ENCODE results near the gene TXLNG. TPM values are rescaled to one million over a fixed set of nuclear protein-coding genes. Genes with fewer than 3 reads are reported as not detected.

The TXLNG gene
- total and polyA plus RNA-seq, 2 of the 13 experiments (the other 11 are each of a cell fraction or from before 2014, with no cell fraction given): 13.1 to 15.5 TPM

GRCh38 chrX:16745659-16746058 is 40.6 kb upstream of the TXLNG start (continued):
- TF ChIP-seq SOX13 (IDR thresholded peaks at IDR 0.05) (peak; percentile 74), SOX13 (CRISPR knock-in tag; conservative IDR thresholded peaks at IDR 0.05 in 1 of 2, IDR thresholded peaks at IDR 0.05 in 1 of 2) (peak in 1 of 2 experiments; percentile 93; a peak in 2 of 4 replicates), SP5 (CRISPR knock-in tag; IDR thresholded peaks at IDR 0.05; ENCODE audit: borderline replicate concordance, low read depth) (no peak), TSC22D2 (CRISPR knock-in tag; IDR thresholded peaks at IDR 0.05; ENCODE audit: borderline replicate concordance) (no peak), TCF7 (IDR thresholded peaks at IDR 0.05; ENCODE audit: low read depth) (peak; percentile 42; the same call in 1 of the 2 replicates), TBL1XR1 (IDR thresholded peaks at IDR 0.05; ENCODE audit: borderline replicate concordance, low read length, partially characterized antibody) (peak; percentile 41), MZF1 (CRISPR knock-in tag; IDR thresholded peaks at IDR 0.05; ENCODE audit: borderline replicate concordance) (no peak), FOSL2 (CRISPR knock-in tag; IDR thresholded peaks at IDR 0.05) (peak; percentile 18; the same call in 1 of the 2 replicates), ZNF263 (CRISPR knock-in tag; IDR thresholded peaks at IDR 0.05) (peak; percentile 52; the same call in 1 of the 2 replicates), FOXA1 (IDR thresholded peaks at IDR 0.05) (no peak), FOXA1 (CRISPR knock-in tag; IDR thresholded peaks at IDR 0.05) (peak; percentile 55), ZNF704 (CRISPR knock-in tag; IDR thresholded peaks at IDR 0.05; ENCODE audit: borderline replicate concordance) (no peak), MED1 (CRISPR knock-in tag; IDR thresholded peaks at IDR 0.05) (no peak), STAG1 (CRISPR knock-in tag; IDR thresholded peaks at IDR 0.05) (no peak), SOX5 (CRISPR knock-in tag; IDR thresholded peaks at IDR 0.05; ENCODE audit: borderline replicate concordance) (peak; percentile 95), JUNB (CRISPR knock-in tag; IDR thresholded peaks at IDR 0.05; ENCODE audit: borderline replicate concordance) (no peak), FOXO1 (CRISPR knock-in tag; IDR thresholded peaks at IDR 0.05) (peak; percentile 27; the same call in 1 of the 2 replicates), ZSCAN22 (CRISPR knock-in tag; IDR thresholded peaks at IDR 0.05) (no peak), CREM (IDR thresholded peaks at IDR 0.05) (peak; percentile 39), CREM (CRISPR knock-in tag; IDR thresholded peaks at IDR 0.05) (no peak), GLMP (CRISPR knock-in tag; IDR thresholded peaks at IDR 0.05; ENCODE audit: borderline replicate concordance) (no peak), ZBTB33 (CRISPR knock-in tag; IDR thresholded peaks at IDR 0.05) (peak; percentile 56; the same call in 1 of the 2 replicates), TGIF2 (CRISPR knock-in tag; IDR thresholded peaks at IDR 0.05) (no peak), NBN (conservative IDR thresholded peaks at IDR 0.05) (no peak), ZNF367 (CRISPR knock-in tag; IDR thresholded peaks at IDR 0.05; ENCODE audit: borderline replicate concordance) (no peak), ZNF431 (CRISPR knock-in tag; IDR thresholded peaks at IDR 0.05; ENCODE audit: borderline replicate concordance, low read depth) (no peak), SALL2 (CRISPR knock-in tag; IDR thresholded peaks at IDR 0.05) (no peak), HMG20A (CRISPR knock-in tag; IDR thresholded peaks at IDR 0.05; ENCODE audit: borderline replicate concordance) (peak; percentile 73; the same call in 1 of the 2 replicates), ZNF101 (CRISPR knock-in tag; IDR thresholded peaks at IDR 0.05; ENCODE audit: borderline replicate concordance, low read depth) (no peak), NR2C2 (CRISPR knock-in tag; IDR thresholded peaks at IDR 0.05; ENCODE audit: borderline replicate concordance) (no peak), TEAD3 (CRISPR knock-in tag; optimal IDR thresholded peaks at IDR 0.05; ENCODE audit: borderline replicate concordance) (peak; percentile 55)
